ENCODE results near the gene GPRC5D. TPM values are rescaled to one million over a fixed set of nuclear protein-coding genes. Genes with fewer than 3 reads are reported as not detected.

Gene GPRC5D
- total RNA-seq, 1 experiment from 2014 or later: 0.33 TPM

DNA sequence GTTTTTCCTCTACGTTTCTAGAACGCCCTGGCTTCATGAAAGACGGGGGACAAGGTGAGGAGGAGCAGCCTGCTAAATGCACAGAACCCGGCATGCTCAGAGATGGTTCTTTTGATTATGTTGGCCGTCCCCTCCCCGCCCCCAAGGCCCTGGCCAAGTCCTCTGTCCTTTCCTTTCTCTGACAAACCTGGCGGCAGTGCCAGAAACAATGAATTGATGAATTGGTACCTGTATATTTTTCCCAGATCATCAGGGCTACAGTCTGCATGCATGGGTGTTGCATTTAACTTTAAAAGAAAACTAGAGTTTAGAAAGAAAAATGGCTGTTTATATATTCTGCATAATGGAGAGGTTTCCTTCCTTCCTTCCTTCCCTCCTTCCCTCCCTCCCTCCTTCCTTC lies 29.0 kb downstream of the GPRC5D start (continued):
- TF ChIP-seq SP1 (CRISPR knock-in tag; conservative IDR thresholded peaks at IDR 0.05) (no peak), EMX1 (CRISPR knock-in tag; IDR thresholded peaks at IDR 0.05) (no peak)
- TF ChIP-seq, protein P1, sequence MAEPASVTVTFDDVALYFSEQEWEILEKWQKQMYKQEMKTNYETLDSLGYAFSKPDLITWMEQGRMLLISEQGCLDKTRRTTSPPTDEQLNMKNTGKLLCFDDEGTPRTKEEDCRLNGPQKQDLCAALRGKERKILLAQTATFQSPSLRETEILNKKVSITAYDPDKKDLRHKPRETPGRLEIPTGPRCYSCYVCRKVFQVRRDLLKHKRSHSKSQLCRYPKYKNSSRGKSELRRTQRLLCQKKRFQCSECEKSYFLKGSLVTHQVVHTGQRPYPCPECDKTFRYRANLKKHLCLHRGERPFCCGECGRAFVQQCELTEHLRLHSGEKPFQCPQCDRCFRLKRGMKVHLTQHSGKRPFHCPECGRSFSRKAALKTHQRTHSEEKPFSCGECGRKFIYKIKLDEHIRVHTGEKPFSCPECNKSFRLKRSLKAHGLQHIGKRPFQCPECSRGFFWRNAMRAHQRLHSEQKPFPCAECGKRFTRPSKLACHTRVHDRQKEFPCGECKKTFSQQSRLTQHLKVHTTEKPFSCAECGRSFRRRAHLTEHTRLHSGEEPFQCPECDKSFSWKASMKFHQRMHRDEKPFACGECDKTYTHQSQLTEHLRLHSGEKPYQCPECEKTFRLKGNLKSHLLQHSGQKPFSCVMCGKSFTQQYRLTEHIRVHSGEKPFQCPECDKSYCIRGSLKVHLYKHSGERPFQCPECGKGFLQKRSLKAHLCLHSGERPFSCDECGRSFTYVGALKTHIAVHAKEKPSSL (CRISPR knock-in tag; conservative IDR thresholded peaks at IDR 0.05): no peak
- TF ChIP-seq, protein P2, sequence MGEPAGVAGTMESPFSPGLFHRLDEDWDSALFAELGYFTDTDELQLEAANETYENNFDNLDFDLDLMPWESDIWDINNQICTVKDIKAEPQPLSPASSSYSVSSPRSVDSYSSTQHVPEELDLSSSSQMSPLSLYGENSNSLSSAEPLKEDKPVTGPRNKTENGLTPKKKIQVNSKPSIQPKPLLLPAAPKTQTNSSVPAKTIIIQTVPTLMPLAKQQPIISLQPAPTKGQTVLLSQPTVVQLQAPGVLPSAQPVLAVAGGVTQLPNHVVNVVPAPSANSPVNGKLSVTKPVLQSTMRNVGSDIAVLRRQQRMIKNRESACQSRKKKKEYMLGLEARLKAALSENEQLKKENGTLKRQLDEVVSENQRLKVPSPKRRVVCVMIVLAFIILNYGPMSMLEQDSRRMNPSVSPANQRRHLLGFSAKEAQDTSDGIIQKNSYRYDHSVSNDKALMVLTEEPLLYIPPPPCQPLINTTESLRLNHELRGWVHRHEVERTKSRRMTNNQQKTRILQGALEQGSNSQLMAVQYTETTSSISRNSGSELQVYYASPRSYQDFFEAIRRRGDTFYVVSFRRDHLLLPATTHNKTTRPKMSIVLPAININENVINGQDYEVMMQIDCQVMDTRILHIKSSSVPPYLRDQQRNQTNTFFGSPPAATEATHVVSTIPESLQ (CRISPR knock-in tag; IDR thresholded peaks at IDR 0.05): no peak

DNA sequence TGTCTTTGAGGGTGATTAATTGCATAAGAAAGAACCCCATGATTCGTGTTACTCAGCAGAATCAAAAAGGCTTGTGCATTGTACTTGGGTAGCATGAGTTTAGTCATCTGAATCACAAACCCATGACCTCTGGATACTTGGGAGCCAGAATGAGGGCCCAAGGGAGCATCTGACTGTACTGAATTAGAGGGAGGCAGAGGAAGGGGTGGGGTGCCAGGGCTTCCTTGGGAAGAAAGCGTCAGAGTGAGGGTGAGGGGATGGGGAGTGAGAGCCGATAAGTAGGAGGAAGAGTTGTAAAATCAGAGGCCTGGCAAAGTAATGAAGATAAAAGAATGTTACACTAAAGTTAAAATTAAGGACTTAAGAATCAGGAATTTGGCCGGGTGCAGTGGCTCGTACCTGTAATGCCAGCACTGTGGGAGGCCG lies 29.8 kb downstream of the GPRC5D start:
- no peak overlapping the region for H3K4me3 Mint-ChIP-seq
- H3K9me3 Mint-ChIP-seq: no peaks in the 10 kb centered on the region
- ChIA-PET CTCF (interaction anchor here (0.6 to 1.5 kb wide), 5 partner anchors 53 to 290 kb away, joined by 3 to 15 read pairs (median 5); no protein-coding TSS in a partner anchor), POLR2A (no interaction called here)
- peaks cover 3% of the 10 kb centered on the region; the same call in 1 of the 2 replicates for H3K27me3 Mint-ChIP-seq (ENCODE audit: low read depth)
- ATAC-seq: no peak
- H3K4me1 Mint-ChIP-seq: peaks cover 12% of the 10 kb centered on the region
- no peak overlapping the region for H3K27ac Mint-ChIP-seq
- no peak for DNase-seq (ENCODE audit: low spot score)
- H3K36me3 Mint-ChIP-seq: no peaks in the 10 kb centered on the region
- TF ChIP-seq, protein P3, sequence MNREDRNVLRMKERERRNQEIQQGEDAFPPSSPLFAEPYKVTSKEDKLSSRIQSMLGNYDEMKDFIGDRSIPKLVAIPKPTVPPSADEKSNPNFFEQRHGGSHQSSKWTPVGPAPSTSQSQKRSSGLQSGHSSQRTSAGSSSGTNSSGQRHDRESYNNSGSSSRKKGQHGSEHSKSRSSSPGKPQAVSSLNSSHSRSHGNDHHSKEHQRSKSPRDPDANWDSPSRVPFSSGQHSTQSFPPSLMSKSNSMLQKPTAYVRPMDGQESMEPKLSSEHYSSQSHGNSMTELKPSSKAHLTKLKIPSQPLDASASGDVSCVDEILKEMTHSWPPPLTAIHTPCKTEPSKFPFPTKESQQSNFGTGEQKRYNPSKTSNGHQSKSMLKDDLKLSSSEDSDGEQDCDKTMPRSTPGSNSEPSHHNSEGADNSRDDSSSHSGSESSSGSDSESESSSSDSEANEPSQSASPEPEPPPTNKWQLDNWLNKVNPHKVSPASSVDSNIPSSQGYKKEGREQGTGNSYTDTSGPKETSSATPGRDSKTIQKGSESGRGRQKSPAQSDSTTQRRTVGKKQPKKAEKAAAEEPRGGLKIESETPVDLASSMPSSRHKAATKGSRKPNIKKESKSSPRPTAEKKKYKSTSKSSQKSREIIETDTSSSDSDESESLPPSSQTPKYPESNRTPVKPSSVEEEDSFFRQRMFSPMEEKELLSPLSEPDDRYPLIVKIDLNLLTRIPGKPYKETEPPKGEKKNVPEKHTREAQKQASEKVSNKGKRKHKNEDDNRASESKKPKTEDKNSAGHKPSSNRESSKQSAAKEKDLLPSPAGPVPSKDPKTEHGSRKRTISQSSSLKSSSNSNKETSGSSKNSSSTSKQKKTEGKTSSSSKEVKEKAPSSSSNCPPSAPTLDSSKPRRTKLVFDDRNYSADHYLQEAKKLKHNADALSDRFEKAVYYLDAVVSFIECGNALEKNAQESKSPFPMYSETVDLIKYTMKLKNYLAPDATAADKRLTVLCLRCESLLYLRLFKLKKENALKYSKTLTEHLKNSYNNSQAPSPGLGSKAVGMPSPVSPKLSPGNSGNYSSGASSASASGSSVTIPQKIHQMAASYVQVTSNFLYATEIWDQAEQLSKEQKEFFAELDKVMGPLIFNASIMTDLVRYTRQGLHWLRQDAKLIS (CRISPR knock-in tag; IDR thresholded peaks at IDR 0.05; ENCODE audit: borderline replicate concordance): no peak
- TF ChIP-seq, protein P4, sequence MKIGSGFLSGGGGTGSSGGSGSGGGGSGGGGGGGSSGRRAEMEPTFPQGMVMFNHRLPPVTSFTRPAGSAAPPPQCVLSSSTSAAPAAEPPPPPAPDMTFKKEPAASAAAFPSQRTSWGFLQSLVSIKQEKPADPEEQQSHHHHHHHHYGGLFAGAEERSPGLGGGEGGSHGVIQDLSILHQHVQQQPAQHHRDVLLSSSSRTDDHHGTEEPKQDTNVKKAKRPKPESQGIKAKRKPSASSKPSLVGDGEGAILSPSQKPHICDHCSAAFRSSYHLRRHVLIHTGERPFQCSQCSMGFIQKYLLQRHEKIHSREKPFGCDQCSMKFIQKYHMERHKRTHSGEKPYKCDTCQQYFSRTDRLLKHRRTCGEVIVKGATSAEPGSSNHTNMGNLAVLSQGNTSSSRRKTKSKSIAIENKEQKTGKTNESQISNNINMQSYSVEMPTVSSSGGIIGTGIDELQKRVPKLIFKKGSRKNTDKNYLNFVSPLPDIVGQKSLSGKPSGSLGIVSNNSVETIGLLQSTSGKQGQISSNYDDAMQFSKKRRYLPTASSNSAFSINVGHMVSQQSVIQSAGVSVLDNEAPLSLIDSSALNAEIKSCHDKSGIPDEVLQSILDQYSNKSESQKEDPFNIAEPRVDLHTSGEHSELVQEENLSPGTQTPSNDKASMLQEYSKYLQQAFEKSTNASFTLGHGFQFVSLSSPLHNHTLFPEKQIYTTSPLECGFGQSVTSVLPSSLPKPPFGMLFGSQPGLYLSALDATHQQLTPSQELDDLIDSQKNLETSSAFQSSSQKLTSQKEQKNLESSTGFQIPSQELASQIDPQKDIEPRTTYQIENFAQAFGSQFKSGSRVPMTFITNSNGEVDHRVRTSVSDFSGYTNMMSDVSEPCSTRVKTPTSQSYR (CRISPR knock-in tag; IDR thresholded peaks at IDR 0.05): no peak
- TF ChIP-seq, protein P5, sequence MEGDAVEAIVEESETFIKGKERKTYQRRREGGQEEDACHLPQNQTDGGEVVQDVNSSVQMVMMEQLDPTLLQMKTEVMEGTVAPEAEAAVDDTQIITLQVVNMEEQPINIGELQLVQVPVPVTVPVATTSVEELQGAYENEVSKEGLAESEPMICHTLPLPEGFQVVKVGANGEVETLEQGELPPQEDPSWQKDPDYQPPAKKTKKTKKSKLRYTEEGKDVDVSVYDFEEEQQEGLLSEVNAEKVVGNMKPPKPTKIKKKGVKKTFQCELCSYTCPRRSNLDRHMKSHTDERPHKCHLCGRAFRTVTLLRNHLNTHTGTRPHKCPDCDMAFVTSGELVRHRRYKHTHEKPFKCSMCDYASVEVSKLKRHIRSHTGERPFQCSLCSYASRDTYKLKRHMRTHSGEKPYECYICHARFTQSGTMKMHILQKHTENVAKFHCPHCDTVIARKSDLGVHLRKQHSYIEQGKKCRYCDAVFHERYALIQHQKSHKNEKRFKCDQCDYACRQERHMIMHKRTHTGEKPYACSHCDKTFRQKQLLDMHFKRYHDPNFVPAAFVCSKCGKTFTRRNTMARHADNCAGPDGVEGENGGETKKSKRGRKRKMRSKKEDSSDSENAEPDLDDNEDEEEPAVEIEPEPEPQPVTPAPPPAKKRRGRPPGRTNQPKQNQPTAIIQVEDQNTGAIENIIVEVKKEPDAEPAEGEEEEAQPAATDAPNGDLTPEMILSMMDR (IDR thresholded peaks at IDR 0.05): no peak
- TF ChIP-seq ATF1 (CRISPR knock-in tag; IDR thresholded peaks at IDR 0.05) (no peak), ETV6 (CRISPR knock-in tag; IDR thresholded peaks at IDR 0.05) (no peak), NR3C1 (CRISPR knock-in tag; conservative IDR thresholded peaks at IDR 0.05; ENCODE audit: low read depth) (no peak), ZNF263 (CRISPR knock-in tag; IDR thresholded peaks at IDR 0.05; ENCODE audit: low read depth) (no peak), NFYB (CRISPR knock-in tag; conservative IDR thresholded peaks at IDR 0.05; ENCODE audit: low read depth) (no peak), NR1H2 (CRISPR knock-in tag; IDR thresholded peaks at IDR 0.05) (no peak), HMGA2 (CRISPR knock-in tag; IDR thresholded peaks at IDR 0.05) (no peak), TP53 (CRISPR knock-in tag; IDR thresholded peaks at IDR 0.05) (no peak), ZNF423 (CRISPR knock-in tag; IDR thresholded peaks at IDR 0.05) (no peak)
- TF ChIP-seq, protein P6, sequence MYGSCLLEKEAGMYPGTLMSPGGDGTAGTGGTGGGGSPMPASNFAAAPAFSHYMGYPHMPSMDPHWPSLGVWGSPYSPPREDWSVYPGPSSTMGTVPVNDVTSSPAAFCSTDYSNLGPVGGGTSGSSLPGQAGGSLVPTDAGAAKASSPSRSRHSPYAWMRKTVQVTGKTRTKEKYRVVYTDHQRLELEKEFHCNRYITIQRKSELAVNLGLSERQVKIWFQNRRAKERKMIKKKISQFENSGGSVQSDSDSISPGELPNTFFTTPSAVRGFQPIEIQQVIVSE (CRISPR knock-in tag; IDR thresholded peaks at IDR 0.05; ENCODE audit: borderline replicate concordance): no peak
- TF ChIP-seq, protein P7, sequence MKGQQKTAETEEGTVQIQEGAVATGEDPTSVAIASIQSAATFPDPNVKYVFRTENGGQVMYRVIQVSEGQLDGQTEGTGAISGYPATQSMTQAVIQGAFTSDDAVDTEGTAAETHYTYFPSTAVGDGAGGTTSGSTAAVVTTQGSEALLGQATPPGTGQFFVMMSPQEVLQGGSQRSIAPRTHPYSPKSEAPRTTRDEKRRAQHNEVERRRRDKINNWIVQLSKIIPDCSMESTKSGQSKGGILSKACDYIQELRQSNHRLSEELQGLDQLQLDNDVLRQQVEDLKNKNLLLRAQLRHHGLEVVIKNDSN (CRISPR knock-in tag; IDR thresholded peaks at IDR 0.05): no peak
- TF ChIP-seq, protein P8, sequence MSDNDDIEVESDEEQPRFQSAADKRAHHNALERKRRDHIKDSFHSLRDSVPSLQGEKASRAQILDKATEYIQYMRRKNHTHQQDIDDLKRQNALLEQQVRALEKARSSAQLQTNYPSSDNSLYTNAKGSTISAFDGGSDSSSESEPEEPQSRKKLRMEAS (CRISPR knock-in tag; IDR thresholded peaks at IDR 0.05): no peak
- TF ChIP-seq, protein P1 (CRISPR knock-in tag; conservative IDR thresholded peaks at IDR 0.05): no peak

Measured in WTC11 (cell line).